OCI-LY3 (cell line): Measurements from ENCODE around the gene PLA2G2D.

ENCODE experiments used
- H2AFZ ChIP-seq: fragments of 200-600, 300-600 bp; shearing (Covaris generic); 2 replicates; pipeline ENCODE4 v1.6.0; 2014; ENCODE audit warnings: antibody characterized with exemption, low read depth, low read length
- H3K27ac ChIP-seq: fragments of 200-600, 300-600 bp; sonication (generic); 2 replicates; pipeline ENCODE4 v1.5.1; 2014; ENCODE audit warnings: mild to moderate bottlenecking, low read length, moderate library complexity, mixed read lengths
- H3K27me3 ChIP-seq: fragments of 200-600, 300-600 bp; sonication (generic); 2 replicates; pipeline ENCODE4 v1.6.1; 2014; ENCODE audit warnings: low read depth, low read length, mixed read lengths
- H3K36me3 ChIP-seq: fragments of 200-600, 300-600 bp; sonication (generic); replicated peaks from 2 replicates; pipeline ENCODE3; 2014; ENCODE audit warnings: low read depth, low read length, mixed read lengths
- H3K4me1 ChIP-seq: fragments of 300-600, 200-600 bp; sonication (generic); 2 replicates; pipeline ENCODE4 v1.6.1; 2014; ENCODE audit warnings: low read length, mixed read lengths
- H3K4me2 ChIP-seq: fragments of 200-600, 300-600 bp; sonication (generic); 2 replicates; pipeline ENCODE4 v1.6.1; 2014; ENCODE audit warnings: low read length, mixed read lengths
- H3K4me3 ChIP-seq: fragments of 300-600, 200-600 bp; sonication (generic); 2 replicates; pipeline ENCODE4 v1.5.1; 2014; ENCODE audit warnings: antibody characterized with exemption, mild to moderate bottlenecking, low read length, moderate library complexity
- H3K79me2 ChIP-seq: fragments of 300-600, 200-600 bp; shearing (Covaris generic); 2 replicates; pipeline ENCODE4 v1.6.1; 2014; ENCODE audit warnings: mild to moderate bottlenecking, low read length, mixed read lengths
- H3K9ac ChIP-seq: fragments of 300-600, 200-600 bp; shearing (Covaris generic); 2 replicates; pipeline ENCODE4 v1.6.0; 2014; ENCODE audit warnings: mild to moderate bottlenecking, low read length, moderate library complexity
- H3K9me3 ChIP-seq: fragments of 200-600, 300-600 bp; shearing (Covaris generic); 2 replicates; pipeline ENCODE4 v1.6.1; 2014; ENCODE audit warnings: low read length, mixed read lengths; ENCODE audit not compliant: insufficient read depth
- H4K20me1 ChIP-seq: fragments of 200-600, 300-600 bp; sonication (generic); 2 replicates; pipeline ENCODE4 v1.6.1; 2016; ENCODE audit warnings: low read length, mixed read lengths; ENCODE audit not compliant: insufficient read depth
- CTCF ChIP-seq: fragments of 200-600, 300-600 bp; sonication (generic); IDR thresholded peaks from 2 replicates; pipeline ENCODE4 v1.5.1; 2014; ENCODE audit warnings: antibody characterized with exemption, low read length, low read depth
- EZH2phosphoT487 ChIP-seq: fragments of 200-600 bp; shearing (Covaris generic); IDR thresholded peaks from 2 replicates; pipeline ENCODE4 v1.6.1; 2018; ENCODE audit warnings: antibody characterized with exemption, mixed run types, low read depth

Gene PLA2G2D

GRCh38 chr1:20119347-20119746 lies at the start of gene PLA2G2D:
Gene PLA2G2D (minus strand): TSS chr1:20119536. CDS start chr1:20119498, 38 bp downstream.
- Histone ChIP-seq H4K20me1 (no peaks in the 10 kb centered on the region), H3K36me3 (no peaks in the 10 kb centered on the region)
- TF ChIP-seq CTCF, result no peak
- no peak for TF ChIP-seq EZH2phosphoT487

GRCh38 chr1:20168564-20169491 lies 49.5 kb upstream of the PLA2G2D start:
- Histone ChIP-seq H3K4me1 (peaks cover 12% of the 10 kb centered on the region), H3K9me3 (no peaks in the 10 kb centered on the region), H4K20me1 (no peaks in the 10 kb centered on the region), H3K27me3 (no peaks in the 10 kb centered on the region), H3K79me2 (no peaks in the 10 kb centered on the region), H3K4me3 (no peak overlapping the region), H2AFZ (no peak overlapping the region), H3K9ac (no peak overlapping the region), H3K36me3 (no peaks in the 10 kb centered on the region), H3K27ac (no peak overlapping the region), H3K4me2 (no peak overlapping the region)
- TF ChIP-seq EZH2phosphoT487, result no peak
- no peak for TF ChIP-seq CTCF

More at GRCh38 chr1:20119347-20119746, at the start of gene PLA2G2D:
- H3K27ac ChIP-seq, result peak within 1 kb of the TSS; percentile 54
- no peaks in the 10 kb centered on the region for H3K9me3 ChIP-seq
- H3K27me3 ChIP-seq, result no peaks in the 10 kb centered on the region
- peak within 1 kb of the TSS; percentile 70 for H3K4me2 ChIP-seq
- peak within 1 kb of the TSS; percentile 63 for H3K9ac ChIP-seq
- H3K4me3 ChIP-seq, result peak within 1 kb of the TSS; percentile 60
- no peaks in the 10 kb centered on the region for H3K79me2 ChIP-seq
- no peak within 1 kb of the TSS for H2AFZ ChIP-seq
- H3K4me1 ChIP-seq, result peaks cover 42% of the 10 kb centered on the region

GRCh38 chr1:20167126-20167525 lies 47.8 kb upstream of the PLA2G2D start:
- Histone ChIP-seq H2AFZ (no peak overlapping the region), H3K36me3 (no peaks in the 10 kb centered on the region), H3K27me3 (no peaks in the 10 kb centered on the region), H3K4me2 (no peak overlapping the region), H3K79me2 (no peaks in the 10 kb centered on the region), H3K4me1 (peaks cover 11% of the 10 kb centered on the region), H3K9ac (no peak overlapping the region), H3K27ac (no peak overlapping the region), H4K20me1 (no peaks in the 10 kb centered on the region), H3K9me3 (no peaks in the 10 kb centered on the region), H3K4me3 (no peak overlapping the region)
- no peak for TF ChIP-seq EZH2phosphoT487

- Histone ChIP-seq H3K79me2 (no peaks in the 10 kb centered on the region), H2AFZ (no peak overlapping the region), H3K9me3 (no peaks in the 10 kb centered on the region), H4K20me1 (no peaks in the 10 kb centered on the region), H3K4me1 (peaks cover 2% of the 10 kb centered on the region), H3K4me3 (no peak overlapping the region), H3K36me3 (no peaks in the 10 kb centered on the region), H3K4me2 (no peak overlapping the region), H3K27ac (no peak overlapping the region), H3K9ac (no peak overlapping the region), H3K27me3 (no peaks in the 10 kb centered on the region)
- TF ChIP-seq CTCF (no peak), EZH2phosphoT487 (no peak)
These were observed 46.7 kb upstream of the PLA2G2D start for GRCh38 chr1:20166051-20166450.
